Epidermal melanocyte (primary cell): Measurements from ENCODE around the gene PEAK3.

ENCODE experiments used
- DNase-seq: peaks from one replicate; pipeline ENCODE4 v3.0.0; 2011; ENCODE audit warnings: low spot score; ENCODE audit not compliant: insufficient read length

The PEAK3 gene

DNA sequence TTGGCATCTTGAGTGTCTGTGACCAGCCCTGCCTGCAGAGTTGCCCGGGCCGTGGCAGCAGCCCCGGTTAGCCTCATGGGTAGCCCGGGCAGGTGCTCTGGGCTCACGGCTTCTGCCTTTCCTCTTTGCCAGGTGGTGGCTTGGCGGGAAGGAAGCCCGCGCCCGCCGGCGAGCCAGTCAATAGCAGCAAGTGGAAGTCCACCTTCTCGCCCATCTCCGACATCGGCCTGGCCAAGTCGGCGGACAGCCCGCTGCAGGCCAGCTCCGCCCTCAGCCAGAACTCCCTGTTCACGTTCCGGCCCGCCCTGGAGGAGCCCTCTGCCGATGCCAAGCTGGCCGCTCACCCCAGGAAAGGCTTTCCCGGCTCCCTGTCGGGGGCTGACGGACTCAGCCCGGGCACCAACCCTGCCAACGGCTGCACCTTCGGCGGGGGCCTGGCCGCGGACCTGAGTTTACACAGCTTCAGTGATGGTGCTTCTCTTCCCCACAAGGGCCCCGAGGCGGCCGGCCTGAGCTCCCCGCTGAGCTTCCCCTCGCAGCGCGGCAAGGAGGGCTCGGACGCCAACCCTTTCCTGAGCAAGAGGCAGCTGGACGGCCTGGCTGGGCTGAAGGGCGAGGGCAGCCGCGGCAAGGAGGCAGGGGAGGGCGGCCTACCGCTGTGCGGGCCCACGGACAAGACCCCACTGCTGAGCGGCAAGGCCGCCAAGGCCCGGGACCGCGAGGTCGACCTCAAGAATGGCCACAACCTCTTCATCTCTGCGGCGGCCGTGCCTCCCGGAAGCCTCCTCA lies 55.7 kb downstream of the PEAK3 start:
- DNase-seq = no peak

DNA sequence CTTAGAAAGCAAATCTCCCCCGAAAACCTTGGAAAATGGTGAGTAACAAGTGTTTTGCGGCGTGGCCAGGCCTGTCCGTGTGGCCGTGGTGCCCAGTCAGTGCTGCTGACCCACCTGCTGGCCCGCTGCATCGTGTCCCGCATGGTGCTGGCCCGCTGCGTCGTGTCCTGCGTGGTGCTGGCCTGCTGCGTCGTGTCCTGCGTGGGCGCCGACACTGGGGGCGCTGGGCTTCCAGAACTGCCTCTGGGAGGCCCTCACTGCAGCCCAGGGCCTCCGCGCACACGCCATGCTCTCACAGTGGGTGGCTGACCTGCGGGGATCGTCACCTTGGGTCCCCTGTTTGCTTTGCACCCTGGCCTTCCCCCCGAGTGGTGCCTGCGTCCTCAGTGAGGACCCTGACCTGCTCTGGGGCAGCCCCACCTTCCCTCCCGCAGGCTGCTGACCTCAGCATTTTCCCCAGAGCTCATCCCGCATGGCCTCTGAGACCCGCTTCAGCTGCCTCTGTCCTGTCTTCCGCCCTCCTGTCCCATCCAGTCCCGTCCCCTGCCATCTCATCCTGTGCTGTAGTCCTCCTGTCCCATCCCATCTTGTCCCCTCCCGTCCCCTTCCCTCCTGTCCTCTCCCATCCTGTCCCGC lies 56.4 kb downstream of the PEAK3 start:
- no peak for DNase-seq

DNA sequence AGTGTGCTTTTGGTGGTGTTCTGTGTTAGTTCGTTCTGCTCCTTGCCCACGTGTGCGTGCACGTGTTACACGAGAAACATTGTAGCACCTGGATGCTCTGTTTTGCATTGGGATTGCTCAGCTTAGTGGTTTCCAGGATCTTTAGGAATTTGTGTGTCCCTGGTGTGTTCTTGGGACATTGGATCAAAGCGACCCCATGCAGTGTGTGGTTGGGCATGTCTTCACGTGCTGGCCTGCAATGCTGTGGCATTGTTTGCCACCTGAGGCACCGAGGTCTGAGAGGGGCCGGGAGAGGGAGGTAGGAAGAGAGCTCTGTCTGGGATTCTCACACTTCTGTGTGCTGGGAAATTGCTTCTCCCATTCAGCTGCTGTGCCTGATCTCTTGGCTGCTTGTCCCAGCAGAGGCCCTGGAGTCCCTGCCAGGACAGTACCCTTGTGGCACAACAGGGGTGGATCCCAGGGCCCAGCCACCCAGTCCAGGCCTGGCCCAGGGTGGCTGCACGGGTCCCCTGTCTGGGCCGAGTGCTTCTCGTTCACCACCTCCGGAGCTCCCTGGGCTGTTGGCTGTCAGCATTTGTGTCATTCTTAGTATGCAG lies 57.1 kb downstream of the PEAK3 start:
- no peak for DNase-seq
